SK-N-MC (cell line): Measurements from ENCODE around the gene RGS10.

ENCODE experiments used
- EZH2 ChIP-seq: fragments of 200-600 bp; sonication (generic); IDR thresholded peaks from one replicate; pipeline ENCODE4 v1.6.1; 2017; ENCODE audit warnings: antibody characterized with exemption
- FOXP2 ChIP-seq: optimal IDR thresholded peaks from 2 replicates; pipeline ENCODE3; 2011; ENCODE audit warnings: mild to moderate bottlenecking, moderate library complexity; ENCODE audit not compliant: insufficient read depth; ENCODE audit errors: extremely low read length, control extremely low read depth
- POLR2AphosphoS5 ChIP-seq: IDR thresholded peaks from 2 replicates; pipeline ENCODE4 v1.6.1; 2012; ENCODE audit warnings: mild to moderate bottlenecking, low read depth, low read length, borderline replicate concordance

DNA sequence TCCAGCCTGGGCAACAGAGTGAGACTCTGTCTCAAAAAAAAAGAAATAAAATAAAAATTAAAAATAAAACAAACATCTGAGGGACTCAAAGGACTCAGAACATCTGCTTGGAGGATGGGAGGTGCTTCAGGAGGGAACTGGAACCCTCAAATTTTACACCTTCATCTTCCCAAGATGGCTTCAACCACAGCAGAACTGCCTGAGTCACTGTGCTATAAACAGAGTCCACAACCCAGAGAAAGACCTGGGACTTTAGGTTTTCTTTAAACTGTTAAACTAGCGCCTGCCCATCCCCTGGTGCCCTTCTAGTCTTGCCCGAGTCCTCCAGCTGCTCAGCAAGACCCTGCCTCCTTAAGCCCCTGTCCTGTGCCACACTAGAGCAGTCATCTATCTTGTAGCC, 40.8 kb downstream of the RGS10 start:
- TF ChIP-seq POLR2AphosphoS5 (no peak), EZH2 (no peak), FOXP2 (no peak)
